ENCODE results near the gene AHRR.

Gene AHRR

GRCh38 chr5:370959-371810 is 49.7 kb downstream of the AHRR start:
- no peak for TF ChIP-seq CTCF (IDR thresholded peaks at IDR 0.05; ENCODE audit: low read depth, low read length)
- no peak for DNase-seq (ENCODE audit: low read depth, low spot score)
- no peak overlapping the region for H3K4me3 ChIP-seq (ENCODE audit: low read depth, low read length)
- in situ Hi-C loops (cut with HindIII; ENCODE audit: low sequenced_read_pairs) = no loop called here

GRCh38 chr5:371811-372555 is 50.5 kb downstream of the AHRR start:
- H3K4me3 ChIP-seq (ENCODE audit: low read depth, low read length) = no peak overlapping the region
- DNase-seq (ENCODE audit: low read depth, low spot score) = no peak
- no peak for TF ChIP-seq CTCF (IDR thresholded peaks at IDR 0.05; ENCODE audit: low read depth, low read length)

GRCh38 chr5:372556-372995 is 51.1 kb downstream of the AHRR start:
- no peak overlapping the region for H3K4me3 ChIP-seq (ENCODE audit: low read depth, low read length)
- in situ Hi-C loops (cut with HindIII; ENCODE audit: low sequenced_read_pairs) = no loop called here
- no peak for TF ChIP-seq CTCF (IDR thresholded peaks at IDR 0.05; ENCODE audit: low read depth, low read length)
- DNase-seq (ENCODE audit: low read depth, low spot score) = no peak

More at GRCh38 chr5:371811-372555, 50.5 kb downstream of the AHRR start:
- in situ Hi-C loops (cut with HindIII; ENCODE audit: low sequenced_read_pairs) = no loop called here

- in situ Hi-C loops (cut with HindIII; ENCODE audit: low sequenced_read_pairs) = no loop called here
- H3K4me3 ChIP-seq (ENCODE audit: low read depth, low read length) = peak overlapping the region; percentile 7
- no peak for TF ChIP-seq CTCF (IDR thresholded peaks at IDR 0.05; ENCODE audit: low read depth, low read length)
- DNase-seq (ENCODE audit: low read depth, low spot score) = no peak
These were observed 51.6 kb downstream of the AHRR start for GRCh38 chr5:372996-373709.

GRCh38 chr5:373710-374602 is 52.4 kb downstream of the AHRR start:
- H3K4me3 ChIP-seq (ENCODE audit: low read depth, low read length) = peak overlapping the region; percentile 18
- TF ChIP-seq CTCF (IDR thresholded peaks at IDR 0.05; ENCODE audit: low read depth, low read length) = no peak
- in situ Hi-C loops (cut with HindIII; ENCODE audit: low sequenced_read_pairs) = no loop called here
- peak; percentile 46 for DNase-seq (ENCODE audit: low read depth, low spot score)

Measured in astrocyte of the spinal cord (primary cell).